ENCODE data around the gene SPIRE1.

GRCh38 chr18:12477606-12478005 lies 180.3 kb downstream of the SPIRE1 start:
- TF ChIP-seq CTCF (IDR thresholded peaks at IDR 0.05), result no peak
- TF ChIP-seq EP300 (IDR thresholded peaks at IDR 0.05), result no peak

Measured in tibial nerve (tissue), 4 donors.